GM12878 (cell line): ENCODE results near the gene ACTMAP. TPM values are rescaled to one million over a fixed set of nuclear protein-coding genes. Genes with fewer than 3 reads are reported as not detected.

Source experiments
- BHLHE40 ChIP-seq, 2 experiments: fragments of 450-650 bp in 1 of 2; IDR thresholded peaks; 2 replicates each; pipeline ENCODE4 v1.6.1; 2011 to 2017; ENCODE audit warnings: low read depth in 2 of 2, borderline replicate concordance in 1 of 2, improper control_type of control experiment in 1 of 2, low read length in 1 of 2, mild to moderate bottlenecking in 1 of 2
- ETV6 ChIP-seq, 2 experiments: fragments of 450-650 bp in 1 of 2; IDR thresholded peaks in 1 of 2; conservative IDR thresholded peaks in 1 of 2; 2 replicates each; pipeline ENCODE4 v1.6.1; 2014; ENCODE audit warnings: antibody characterized with exemption in 1 of 2, borderline replicate concordance in 1 of 2, low read depth in 1 of 2, mild to moderate bottlenecking in 1 of 2, moderate library complexity in 1 of 2
- NFYA ChIP-seq: IDR thresholded peaks from 2 replicates; pipeline ENCODE4 v1.6.1; 2011; ENCODE audit warnings: low read depth, mild to moderate bottlenecking, low read length, improper control_type of control experiment, borderline replicate concordance
- NRF1 ChIP-seq: conservative IDR thresholded peaks from 2 replicates; pipeline ENCODE4 v1.6.1; 2011; ENCODE audit warnings: mild to moderate bottlenecking, low read depth, low read length, improper control_type of control experiment
- polyA plus RNA-seq, 11 experiments: library from polyadenylated mRNA; depleted of rRNA in 4 of 11; unstranded in 6 of 11; stranded (reverse) in 5 of 11; fragments of >200 nt; fragmentation: Nextera tagmentation in 4 of 11; fragmentation: Illumina TruSeq in 1 of 11; extraction: Ambion mirVana in 4 of 11; extraction: Trizol in 1 of 11; gene quantifications; 1 replicate in 1 of 11; 2 replicates in 10 of 11; pipeline versions ENCODE4 v1.2.1 to v1.2.3, GENCODE V29; 2011 to 2016; ENCODE audit warnings: inconsistent platforms in 2 of 11, missing spikeins in 2 of 11, low read depth in 1 of 11
- total RNA-seq, 4 experiments: library from RNA; depleted of rRNA in 3 of 4; stranded (reverse); fragments of >200 nt in 3 of 4; fragmentation: Illumina TruSeq in 1 of 4; extraction: Trizol in 1 of 4; gene quantifications; 2 replicates each; pipeline versions ENCODE4 v1.2.1 to v1.2.3, GENCODE V29; 2013 to 2021
- TF ChIP-seq, protein P1 (sequence below): fragments of 450-650 bp; IDR thresholded peaks from 2 replicates; pipeline ENCODE4 v1.6.1; 2016; ENCODE audit warnings: mild to moderate bottlenecking, moderate library complexity, borderline replicate concordance
- TF ChIP-seq, protein P2 (sequence below): fragments of 150-350 bp; IDR thresholded peaks from 2 replicates; pipeline ENCODE4 v1.6.1; 2016; ENCODE audit warnings: low read depth, low read length
- TF ChIP-seq, protein P3 (sequence below): fragments of 450-650 bp; IDR thresholded peaks from 2 replicates; pipeline ENCODE4 v1.6.1; 2017; ENCODE audit warnings: low read depth, mild to moderate bottlenecking, moderate library complexity

ACTMAP gene
- total and polyA plus RNA-seq, 10 of the 15 experiments (the other 5 are each of a cell fraction or from before 2014, with no cell fraction given), result 3.0 to 26.2 (median 11.1) TPM

DNA sequence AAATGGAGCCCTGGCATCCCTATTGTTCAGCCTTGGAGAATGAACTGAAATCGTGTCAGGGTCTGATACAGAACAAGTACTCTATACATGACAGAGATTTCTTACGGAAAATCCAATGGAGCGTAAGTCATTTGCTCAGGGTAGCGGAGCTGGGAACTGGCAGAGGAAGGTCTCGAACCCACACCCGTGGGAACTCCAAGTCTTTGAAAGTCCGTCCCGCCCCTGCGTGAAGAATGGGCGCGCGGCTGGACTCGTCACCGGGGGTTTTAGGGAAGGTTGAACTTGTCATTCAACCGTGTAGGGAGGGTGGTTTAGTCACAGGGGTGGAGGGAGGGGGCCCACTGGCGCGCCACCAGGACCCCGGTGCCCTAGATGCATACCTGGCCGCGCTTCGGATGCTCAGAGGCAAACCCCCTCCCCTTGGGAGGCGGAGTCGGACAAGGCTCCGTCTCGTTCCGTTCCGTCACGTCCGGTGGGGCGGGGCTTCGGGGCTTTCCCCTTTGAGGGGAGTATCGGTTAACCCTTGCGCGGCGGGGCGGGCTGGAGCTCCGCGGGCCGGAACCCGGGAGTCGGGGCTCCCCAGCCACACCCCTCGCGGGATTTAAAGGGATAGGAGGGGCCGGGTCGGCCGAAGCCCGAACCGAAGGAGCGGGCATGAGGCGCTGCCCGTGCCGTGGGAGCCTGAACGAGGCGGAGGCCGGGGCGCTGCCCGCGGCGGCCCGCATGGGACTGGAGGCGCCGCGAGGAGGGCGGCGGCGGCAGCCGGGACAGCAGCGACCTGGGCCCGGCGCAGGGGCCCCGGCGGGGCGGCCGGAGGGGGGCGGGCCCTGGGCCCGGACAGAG lies 33.6 kb downstream of the ACTMAP start, which contains the start of the genes COQ8B and ITPKC (continued):
- TF ChIP-seq, protein P1, sequence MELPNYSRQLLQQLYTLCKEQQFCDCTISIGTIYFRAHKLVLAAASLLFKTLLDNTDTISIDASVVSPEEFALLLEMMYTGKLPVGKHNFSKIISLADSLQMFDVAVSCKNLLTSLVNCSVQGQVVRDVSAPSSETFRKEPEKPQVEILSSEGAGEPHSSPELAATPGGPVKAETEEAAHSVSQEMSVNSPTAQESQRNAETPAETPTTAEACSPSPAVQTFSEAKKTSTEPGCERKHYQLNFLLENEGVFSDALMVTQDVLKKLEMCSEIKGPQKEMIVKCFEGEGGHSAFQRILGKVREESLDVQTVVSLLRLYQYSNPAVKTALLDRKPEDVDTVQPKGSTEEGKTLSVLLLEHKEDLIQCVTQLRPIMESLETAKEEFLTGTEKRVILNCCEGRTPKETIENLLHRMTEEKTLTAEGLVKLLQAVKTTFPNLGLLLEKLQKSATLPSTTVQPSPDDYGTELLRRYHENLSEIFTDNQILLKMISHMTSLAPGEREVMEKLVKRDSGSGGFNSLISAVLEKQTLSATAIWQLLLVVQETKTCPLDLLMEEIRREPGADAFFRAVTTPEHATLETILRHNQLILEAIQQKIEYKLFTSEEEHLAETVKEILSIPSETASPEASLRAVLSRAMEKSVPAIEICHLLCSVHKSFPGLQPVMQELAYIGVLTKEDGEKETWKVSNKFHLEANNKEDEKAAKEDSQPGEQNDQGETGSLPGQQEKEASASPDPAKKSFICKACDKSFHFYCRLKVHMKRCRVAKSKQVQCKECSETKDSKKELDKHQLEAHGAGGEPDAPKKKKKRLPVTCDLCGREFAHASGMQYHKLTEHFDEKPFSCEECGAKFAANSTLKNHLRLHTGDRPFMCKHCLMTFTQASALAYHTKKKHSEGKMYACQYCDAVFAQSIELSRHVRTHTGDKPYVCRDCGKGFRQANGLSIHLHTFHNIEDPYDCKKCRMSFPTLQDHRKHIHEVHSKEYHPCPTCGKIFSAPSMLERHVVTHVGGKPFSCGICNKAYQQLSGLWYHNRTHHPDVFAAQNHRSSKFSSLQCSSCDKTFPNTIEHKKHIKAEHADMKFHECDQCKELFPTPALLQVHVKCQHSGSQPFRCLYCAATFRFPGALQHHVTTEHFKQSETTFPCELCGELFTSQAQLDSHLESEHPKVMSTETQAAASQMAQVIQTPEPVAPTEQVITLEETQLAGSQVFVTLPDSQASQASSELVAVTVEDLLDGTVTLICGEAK, result peak; percentile 79; the same call in 1 of the 2 replicates
- TF ChIP-seq NRF1 (no peak), BHLHE40 (IDR thresholded peaks at IDR 0.05; ENCODE audit: borderline replicate concordance in 1 of 2, low read depth in 2 of 2, low read length in 1 of 2) (peak; percentile 63 to 84; a peak in 3 of 4 replicates), ETV6 (conservative IDR thresholded peaks at IDR 0.05 in 1 of 2, IDR thresholded peaks at IDR 0.05 in 1 of 2; ENCODE audit: borderline replicate concordance in 1 of 2, low read depth in 1 of 2) (no peak), NFYA (no peak)
- TF ChIP-seq, protein P2, sequence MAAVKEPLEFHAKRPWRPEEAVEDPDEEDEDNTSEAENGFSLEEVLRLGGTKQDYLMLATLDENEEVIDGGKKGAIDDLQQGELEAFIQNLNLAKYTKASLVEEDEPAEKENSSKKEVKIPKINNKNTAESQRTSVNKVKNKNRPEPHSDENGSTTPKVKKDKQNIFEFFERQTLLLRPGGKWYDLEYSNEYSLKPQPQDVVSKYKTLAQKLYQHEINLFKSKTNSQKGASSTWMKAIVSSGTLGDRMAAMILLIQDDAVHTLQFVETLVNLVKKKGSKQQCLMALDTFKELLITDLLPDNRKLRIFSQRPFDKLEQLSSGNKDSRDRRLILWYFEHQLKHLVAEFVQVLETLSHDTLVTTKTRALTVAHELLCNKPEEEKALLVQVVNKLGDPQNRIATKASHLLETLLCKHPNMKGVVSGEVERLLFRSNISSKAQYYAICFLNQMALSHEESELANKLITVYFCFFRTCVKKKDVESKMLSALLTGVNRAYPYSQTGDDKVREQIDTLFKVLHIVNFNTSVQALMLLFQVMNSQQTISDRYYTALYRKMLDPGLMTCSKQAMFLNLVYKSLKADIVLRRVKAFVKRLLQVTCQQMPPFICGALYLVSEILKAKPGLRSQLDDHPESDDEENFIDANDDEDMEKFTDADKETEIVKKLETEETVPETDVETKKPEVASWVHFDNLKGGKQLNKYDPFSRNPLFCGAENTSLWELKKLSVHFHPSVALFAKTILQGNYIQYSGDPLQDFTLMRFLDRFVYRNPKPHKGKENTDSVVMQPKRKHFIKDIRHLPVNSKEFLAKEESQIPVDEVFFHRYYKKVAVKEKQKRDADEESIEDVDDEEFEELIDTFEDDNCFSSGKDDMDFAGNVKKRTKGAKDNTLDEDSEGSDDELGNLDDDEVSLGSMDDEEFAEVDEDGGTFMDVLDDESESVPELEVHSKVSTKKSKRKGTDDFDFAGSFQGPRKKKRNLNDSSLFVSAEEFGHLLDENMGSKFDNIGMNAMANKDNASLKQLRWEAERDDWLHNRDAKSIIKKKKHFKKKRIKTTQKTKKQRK, result no peak
- TF ChIP-seq, protein P3, sequence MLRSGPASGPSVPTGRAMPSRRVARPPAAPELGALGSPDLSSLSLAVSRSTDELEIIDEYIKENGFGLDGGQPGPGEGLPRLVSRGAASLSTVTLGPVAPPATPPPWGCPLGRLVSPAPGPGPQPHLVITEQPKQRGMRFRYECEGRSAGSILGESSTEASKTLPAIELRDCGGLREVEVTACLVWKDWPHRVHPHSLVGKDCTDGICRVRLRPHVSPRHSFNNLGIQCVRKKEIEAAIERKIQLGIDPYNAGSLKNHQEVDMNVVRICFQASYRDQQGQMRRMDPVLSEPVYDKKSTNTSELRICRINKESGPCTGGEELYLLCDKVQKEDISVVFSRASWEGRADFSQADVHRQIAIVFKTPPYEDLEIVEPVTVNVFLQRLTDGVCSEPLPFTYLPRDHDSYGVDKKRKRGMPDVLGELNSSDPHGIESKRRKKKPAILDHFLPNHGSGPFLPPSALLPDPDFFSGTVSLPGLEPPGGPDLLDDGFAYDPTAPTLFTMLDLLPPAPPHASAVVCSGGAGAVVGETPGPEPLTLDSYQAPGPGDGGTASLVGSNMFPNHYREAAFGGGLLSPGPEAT, result peak; percentile 75; the same call in 1 of the 2 replicates
- TF ChIP-seq, all 136 proteins: peak for 49
